Upper lobe of left lung (tissue), 6 donors: Measurements from ENCODE around the gene STK38. TPM values are rescaled to one million over a fixed set of nuclear protein-coding genes. Genes with fewer than 3 reads are reported as not detected.
"Not testable (repeated sequence)": the region's sequence is repeated elsewhere in the genome, so short reads cannot be mapped to it uniquely, and the experiment has no call there.

ENCODE experiments used
- ATAC-seq, 2 donors: fragments of 200-7000 bp; cut with Tn5 transposase; one replicate each; pipeline ENCODE4 v1.9.1; 2022; ENCODE audit warnings: mild to moderate bottlenecking in 2 of 2, moderate library complexity in 2 of 2; ENCODE audit not compliant: low FRiP score in 2 of 2
- DNase-seq, 2 donors: peaks; one replicate each; pipeline ENCODE4 v3.0.0-alpha.2; 2019 to 2020
- H3K27ac ChIP-seq, 4 donors: fragments of 200-600 bp; sonication (generic); one replicate each; pipeline ENCODE4 v1.5.1; 2016 to 2019
- H3K27me3 ChIP-seq, 4 donors: fragments of 200-600 bp; sonication (generic); one replicate each; pipeline ENCODE4 v1.5.1; 2017 to 2019
- H3K36me3 ChIP-seq, 4 donors: fragments of 200-600 bp; sonication (generic); one replicate each; pipeline ENCODE4 v1.5.1; 2016 to 2019
- H3K4me1 ChIP-seq, 4 donors: fragments of 200-600 bp; sonication (generic); one replicate each; pipeline ENCODE4 v1.5.1; 2018 to 2019
- H3K4me3 ChIP-seq, 4 donors: fragments of 200-600 bp; sonication (generic); one replicate each; pipeline ENCODE4 v1.5.1; 2017 to 2019; ENCODE audit warnings: mild to moderate bottlenecking in 2 of 4, moderate library complexity in 1 of 4
- H3K9me3 ChIP-seq, 4 donors: fragments of 200-600 bp; sonication (generic); one replicate each; pipeline ENCODE4 v1.5.1; 2018 to 2019
- EP300 ChIP-seq, 4 donors: sonication (generic); formaldehyde crosslinking; IDR thresholded peaks; one replicate each; pipeline ENCODE4 v1.5.1; 2017; ENCODE audit warnings: antibody characterized with exemption in 4 of 4, control low read depth in 2 of 4
- POLR2A ChIP-seq, 4 donors: fragments of 450-650 bp; IDR thresholded peaks; one replicate each; pipeline ENCODE4 v1.5.1; 2016 to 2017; ENCODE audit warnings: antibody characterized with exemption in 4 of 4, mild to moderate bottlenecking in 2 of 4
- POLR2AphosphoS5 ChIP-seq, 2 donors: sonication (generic); formaldehyde crosslinking; IDR thresholded peaks; one replicate each; pipeline ENCODE4 v1.5.1; 2017; ENCODE audit warnings: antibody characterized with exemption in 2 of 2
- WGBS, 2 donors: methylation state at CpG; one replicate each; pipeline ENCODE4 v1.1.5; 2017 to 2018; 5-methylcytosine and 5-hydroxymethylcytosine counted together
- small RNA-seq, 4 donors: library from RNA; depleted of rRNA; stranded (forward); fragments of <200 nt; gene quantifications; one replicate each; pipeline ENCODE3, GENCODE V24; 2016
- total RNA-seq, 6 donors: library from RNA; depleted of rRNA in 4 of 6; stranded (reverse); fragments of >200 nt in 4 of 6; gene quantifications; one replicate each; pipeline versions ENCODE4 v1.1.0 to v1.2.1, GENCODE V29; 2016 to 2021
- TF ChIP-seq, protein P1 (sequence below), 6 experiments: fragments of 450-650 bp in 4 of 6; fragments of 200-600 bp in 2 of 6; sonication (generic) in 2 of 6; IDR thresholded peaks; one replicate each; pipeline ENCODE4 v1.5.1; 2016 to 2019; ENCODE audit warnings: antibody characterized with exemption in 6 of 6
- donor health status: DM: no; HTN: no; CAD: no; lungs with moderate emphysema.
- donor health status: DM: no; HTN: yes; CAD: no; lungs with severe emphysema.

STK38 gene
- total RNA-seq, 6 donors from 2014 or later = 15.1 to 47.1 (median 30.4) TPM

DNA sequence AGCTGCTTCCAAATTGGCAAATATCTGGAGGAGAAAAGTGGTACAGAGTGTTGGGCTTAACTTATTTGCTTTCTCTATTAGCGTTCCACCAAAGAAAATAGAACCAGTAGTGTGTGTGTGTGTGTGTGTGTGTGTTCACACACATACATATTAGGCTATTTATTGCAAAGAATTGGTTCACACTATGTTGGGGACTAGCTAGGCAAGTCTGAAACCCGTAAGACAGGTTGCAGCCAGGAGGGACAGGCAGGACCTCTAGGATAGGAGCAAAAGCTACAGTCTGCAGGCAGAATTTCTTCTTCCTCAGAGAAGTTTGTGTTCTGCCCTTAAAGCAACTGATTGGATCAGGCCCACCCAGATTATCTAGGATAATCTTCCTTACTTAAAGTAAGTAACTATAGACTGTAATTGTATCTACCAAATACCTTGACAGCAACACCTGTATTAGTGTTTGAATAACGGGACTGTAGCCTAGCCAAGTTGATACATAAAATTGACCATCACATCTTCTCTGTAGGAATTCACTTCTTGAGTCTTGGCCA is 91.7 kb downstream of the STK38 start:
- DNase-seq (no peak), ATAC-seq (no peak)
- Histone ChIP-seq H3K27me3 (no peaks in the 10 kb centered on the region), H3K27ac (no peak overlapping the region), H3K4me1 (peaks cover 0 to 21% (median 8%) of the 10 kb centered on the region in 4 donors), H3K4me3 (no peak overlapping the region), H3K9me3 (no peaks in the 10 kb centered on the region), H3K36me3 (peaks cover 0 to 8% (median 2%) of the 10 kb centered on the region in 4 donors)
- TF ChIP-seq POLR2A (IDR thresholded peaks at IDR 0.05) (no peak), POLR2AphosphoS5 (IDR thresholded peaks at IDR 0.05) (no peak), EP300 (IDR thresholded peaks at IDR 0.05) (no peak)
- TF ChIP-seq, protein P1, sequence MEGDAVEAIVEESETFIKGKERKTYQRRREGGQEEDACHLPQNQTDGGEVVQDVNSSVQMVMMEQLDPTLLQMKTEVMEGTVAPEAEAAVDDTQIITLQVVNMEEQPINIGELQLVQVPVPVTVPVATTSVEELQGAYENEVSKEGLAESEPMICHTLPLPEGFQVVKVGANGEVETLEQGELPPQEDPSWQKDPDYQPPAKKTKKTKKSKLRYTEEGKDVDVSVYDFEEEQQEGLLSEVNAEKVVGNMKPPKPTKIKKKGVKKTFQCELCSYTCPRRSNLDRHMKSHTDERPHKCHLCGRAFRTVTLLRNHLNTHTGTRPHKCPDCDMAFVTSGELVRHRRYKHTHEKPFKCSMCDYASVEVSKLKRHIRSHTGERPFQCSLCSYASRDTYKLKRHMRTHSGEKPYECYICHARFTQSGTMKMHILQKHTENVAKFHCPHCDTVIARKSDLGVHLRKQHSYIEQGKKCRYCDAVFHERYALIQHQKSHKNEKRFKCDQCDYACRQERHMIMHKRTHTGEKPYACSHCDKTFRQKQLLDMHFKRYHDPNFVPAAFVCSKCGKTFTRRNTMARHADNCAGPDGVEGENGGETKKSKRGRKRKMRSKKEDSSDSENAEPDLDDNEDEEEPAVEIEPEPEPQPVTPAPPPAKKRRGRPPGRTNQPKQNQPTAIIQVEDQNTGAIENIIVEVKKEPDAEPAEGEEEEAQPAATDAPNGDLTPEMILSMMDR (IDR thresholded peaks at IDR 0.05) = no peak
- 78 to 84% methylated on average over 3 of the region's 3 CpGs for WGBS, 2 donors

- not testable (repeated sequence) for H3K4me1 ChIP-seq, H3K9me3 ChIP-seq, H3K4me3 ChIP-seq, H3K27me3 ChIP-seq, ATAC-seq, H3K27ac ChIP-seq
- 96% methylated on average over 8 of the region's 8 CpGs for WGBS, 2 donors
- H3K36me3 ChIP-seq = peaks cover 0 to 19% (median 4%) of the 10 kb centered on the region in 4 donors
- peak in 1 of 2 donors; percentile 41 for DNase-seq
Measured at GRCh38 chr6:36452897-36453296, 94.4 kb downstream of the STK38 start.

DNA sequence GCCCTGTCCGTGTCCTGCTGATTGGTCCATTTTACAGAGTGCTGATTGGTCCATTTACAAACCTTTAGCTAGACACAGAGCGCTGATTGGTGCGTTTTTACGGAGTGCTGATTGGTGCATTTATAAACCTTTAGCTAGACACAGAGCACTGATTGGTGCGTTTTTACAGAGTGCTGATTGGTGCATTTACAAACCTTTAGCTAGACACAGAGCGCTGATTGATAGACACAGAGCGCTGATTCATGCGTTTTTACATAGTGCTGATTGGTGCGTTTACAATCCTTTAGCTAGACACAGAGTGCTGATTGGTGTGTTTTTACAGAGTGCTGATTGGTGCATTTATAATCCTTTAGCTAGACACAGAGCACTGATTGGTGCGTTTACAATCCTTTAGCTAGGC is 98.1 kb downstream of the STK38 start:
- not testable (repeated sequence) for ATAC-seq

GRCh38 chr6:36445621-36446020 is 101.7 kb downstream of the STK38 start:
- no peaks in the 10 kb centered on the region for H3K27me3 ChIP-seq
- no peak for DNase-seq
- peak overlapping the region in 1 of 4 donors; percentile 55 for H3K27ac ChIP-seq
- no peak for TF ChIP-seq EP300 (IDR thresholded peaks at IDR 0.05)
- H3K4me3 ChIP-seq = no peak overlapping the region
- peaks cover 0 to 11% (median 3%) of the 10 kb centered on the region in 4 donors for H3K36me3 ChIP-seq
- ATAC-seq = no peak
- H3K9me3 ChIP-seq = no peaks in the 10 kb centered on the region
- H3K4me1 ChIP-seq = peaks cover 29 to 38% (median 34%) of the 10 kb centered on the region in 4 donors

More for the DNA sequence above, 98.1 kb downstream of the STK38 start:
- H3K27ac ChIP-seq, H3K4me3 ChIP-seq, H3K27me3 ChIP-seq, DNase-seq, H3K9me3 ChIP-seq: not testable (repeated sequence)
- Histone ChIP-seq H3K36me3 (peaks cover 0 to 19% (median 4%) of the 10 kb centered on the region in 4 donors), H3K4me1 (peaks cover 11 to 14% (median 14%) of the 10 kb centered on the region in 4 donors)
- WGBS, 2 donors = 94 to 100% methylated on average over 10 of the region's 10 CpGs

DNA sequence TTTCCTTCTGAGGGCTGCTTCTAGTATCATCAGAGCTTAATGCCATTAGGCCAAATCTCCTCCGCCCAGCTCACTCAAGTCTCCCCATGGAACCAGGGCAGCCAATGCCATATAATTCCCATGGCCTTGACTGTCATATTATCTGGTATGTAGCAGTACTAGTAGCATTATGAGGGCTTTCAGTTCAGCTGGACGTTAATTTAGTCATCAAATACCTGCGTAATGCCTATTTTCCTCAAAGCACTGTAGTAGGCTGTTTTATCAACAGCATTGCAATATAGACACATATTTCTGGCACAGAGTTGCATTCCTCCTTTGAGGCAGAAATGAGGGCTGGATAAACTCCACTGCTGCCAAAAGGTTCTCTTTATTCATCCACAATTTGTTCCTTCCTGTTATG is 102.8 kb downstream of the STK38 start:
- peaks cover 29 to 38% (median 34%) of the 10 kb centered on the region in 4 donors for H3K4me1 ChIP-seq
- no peak for ATAC-seq
- peak overlapping the region; percentile 5 to 99 (median 98) for H3K27ac ChIP-seq
- H3K36me3 ChIP-seq = peaks cover 0 to 11% (median 3%) of the 10 kb centered on the region in 4 donors
- H3K9me3 ChIP-seq = no peaks in the 10 kb centered on the region
- no peak for DNase-seq
- H3K4me3 ChIP-seq = peak overlapping the region in 3 of 4 donors; percentile 75 to 95 (median 89)
- no peak for TF ChIP-seq POLR2A (IDR thresholded peaks at IDR 0.05)
- TF ChIP-seq POLR2AphosphoS5 (IDR thresholded peaks at IDR 0.05) = no peak
- TF ChIP-seq, protein P1 (IDR thresholded peaks at IDR 0.05) = no peak
- no peak for TF ChIP-seq EP300 (IDR thresholded peaks at IDR 0.05)
- no peaks in the 10 kb centered on the region for H3K27me3 ChIP-seq
- 43 to 66% methylated on average over 3 of the region's 3 CpGs for WGBS, 2 donors

Small RNA genes lying within 50 kb of the gene (small RNA-seq; reads per million reads assigned to genes)
- 0 reads per million in 4 donors for gene RN7SL502P

Other genes starting within 250 kb of the STK38 start
- under 1 TPM in 1 of 6 donors, not detected in 5; 0.10 TPM for gene BNIP5, start 210.6 kb downstream of the STK38 start, total RNA-seq
- gene ETV7, start 159.8 kb downstream of the STK38 start, total RNA-seq = 10 to 100 TPM in 1 of 6 donors, 1 to 10 TPM in 5; 2.0 to 10.5 (median 4.2) TPM
- under 1 TPM in 2 of 6 donors, not detected in 4; 0.09 to 0.15 TPM for gene PXT1, start 104.6 kb downstream of the STK38 start, total RNA-seq
- gene KCTD20, start 104.5 kb downstream of the STK38 start, total RNA-seq = 10 to 100 TPM; 30.4 to 41.7 (median 36.7) TPM
- 100 to 1,000 TPM in 5 of 6 donors, 10 to 100 TPM in 1; 61.5 to 220 (median 167) TPM for gene SRSF3, start 46.9 kb upstream of the STK38 start, total RNA-seq
- 100 to 1,000 TPM in 4 of 6 donors, 10 to 100 TPM in 2; 61.8 to 186 (median 127) TPM for gene CDKN1A, start 131.2 kb upstream of the STK38 start, total RNA-seq
- 1 to 10 TPM in 3 of 6 donors, under 1 TPM in 3; 0.20 to 3.1 (median 1.2) TPM for gene RAB44, start 150.3 kb upstream of the STK38 start, total RNA-seq